Measurements from ENCODE around the gene ZDHHC11. TPM values are rescaled to one million over a fixed set of nuclear protein-coding genes. Genes with fewer than 3 reads are reported as not detected.
"Not testable (repeated sequence)": the region's sequence is repeated elsewhere in the genome, so short reads cannot be mapped to it uniquely, and the experiment has no call there.

The ZDHHC11 gene
- total RNA-seq, 4 donors from 2014 or later, result 1.1 to 7.0 (median 3.3) TPM

- Histone ChIP-seq H3K27me3 (no peaks in the 10 kb centered on the region), H3K27ac (no peak overlapping the region), H3K4me1 (peaks cover 0 to 12% (median 0%) of the 10 kb centered on the region in 3 donors), H3K9me3 (no peaks in the 10 kb centered on the region), H3K36me3 (no peaks in the 10 kb centered on the region), H3K4me3 (no peak overlapping the region)
- 64 to 79% methylated on average over 6 of the region's 6 CpGs for WGBS, 2 donors
- DNase-seq, result no peak
- intact Hi-C loops (cut with DNase I), result no loop called here
- TF ChIP-seq CTCF (IDR thresholded peaks at IDR 0.05) (no peak), POLR2A (IDR thresholded peaks at IDR 0.05) (no peak)
Measured at GRCh38 chr5:801472-801871, 49.3 kb downstream of the ZDHHC11 start.

GRCh38 chr5:801055-801454 lies 49.7 kb downstream of the ZDHHC11 start:
- intact Hi-C loops (cut with DNase I); H3K27ac ChIP-seq; H3K36me3 ChIP-seq; H3K4me3 ChIP-seq; H3K9me3 ChIP-seq; H3K27me3 ChIP-seq; DNase-seq: not testable (repeated sequence)
- H3K4me1 ChIP-seq, result peaks cover 0 to 12% (median 0%) of the 10 kb centered on the region in 3 donors
- WGBS, 2 donors, result 25 to 64% methylated on average over 4 of the region's 4 CpGs

GRCh38 chr5:798505-799138 lies 52.2 kb downstream of the ZDHHC11 start:
- intact Hi-C loops (cut with DNase I); H3K4me3 ChIP-seq; H3K36me3 ChIP-seq; H3K27me3 ChIP-seq; H3K9me3 ChIP-seq; H3K27ac ChIP-seq; DNase-seq: not testable (repeated sequence)
- peaks cover 0 to 12% (median 0%) of the 10 kb centered on the region in 3 donors for H3K4me1 ChIP-seq
- WGBS, 2 donors, result 69 to 70% methylated on average over 3 to 6 of the region's 6 CpGs

GRCh38 chr5:797986-798385 lies 52.8 kb downstream of the ZDHHC11 start:
- DNase-seq; H3K27ac ChIP-seq; H3K9me3 ChIP-seq; H3K36me3 ChIP-seq; H3K27me3 ChIP-seq; H3K4me3 ChIP-seq; intact Hi-C loops (cut with DNase I): not testable (repeated sequence)
- WGBS, 2 donors, result 83 to 95% methylated on average over 2 of the region's 4 CpGs
- H3K4me1 ChIP-seq, result peaks cover 0 to 12% (median 0%) of the 10 kb centered on the region in 3 donors

GRCh38 chr5:795873-796272 lies 54.9 kb downstream of the ZDHHC11 start:
- intact Hi-C loops (cut with DNase I); H3K4me3 ChIP-seq; H3K27ac ChIP-seq; H3K9me3 ChIP-seq; H3K27me3 ChIP-seq; DNase-seq; H3K36me3 ChIP-seq; H3K4me1 ChIP-seq: not testable (repeated sequence)
- 43% methylated on average over 1 of the region's 1 CpG; no CpG with 5 or more reads in 1 of the 2 donors for WGBS, 2 donors

- WGBS, 2 donors, result 80 to 86% methylated on average over 1 of the region's 1 CpG
- H3K27me3 ChIP-seq; H3K4me3 ChIP-seq; intact Hi-C loops (cut with DNase I); H3K36me3 ChIP-seq; H3K4me1 ChIP-seq; DNase-seq; H3K27ac ChIP-seq; H3K9me3 ChIP-seq: not testable (repeated sequence)
Measured at GRCh38 chr5:794948-795347, 55.8 kb downstream of the ZDHHC11 start.

- H3K9me3 ChIP-seq; H3K27ac ChIP-seq; DNase-seq; H3K27me3 ChIP-seq; intact Hi-C loops (cut with DNase I); H3K4me3 ChIP-seq; H3K36me3 ChIP-seq: not testable (repeated sequence)
- peaks cover 4 to 15% (median 8%) of the 10 kb centered on the region in 3 donors for H3K4me1 ChIP-seq
- 87 to 94% methylated on average over 9 to 10 of the region's 10 CpGs for WGBS, 2 donors
Measured at GRCh38 chr5:788703-789102, 62.1 kb downstream of the ZDHHC11 start.

- H3K9me3 ChIP-seq; H3K27ac ChIP-seq; intact Hi-C loops (cut with DNase I); DNase-seq; H3K4me3 ChIP-seq; H3K36me3 ChIP-seq; H3K27me3 ChIP-seq: not testable (repeated sequence)
- peaks cover 4 to 22% (median 14%) of the 10 kb centered on the region in 3 donors for H3K4me1 ChIP-seq
- 72 to 85% methylated on average over 3 to 4 of the region's 6 CpGs for WGBS, 2 donors
Measured at GRCh38 chr5:787857-788233, 62.9 kb downstream of the ZDHHC11 start.

- H3K27me3 ChIP-seq; H3K4me3 ChIP-seq; intact Hi-C loops (cut with DNase I); H3K27ac ChIP-seq; H3K36me3 ChIP-seq; H3K9me3 ChIP-seq; DNase-seq: not testable (repeated sequence)
- H3K4me1 ChIP-seq, result peaks cover 4 to 23% (median 14%) of the 10 kb centered on the region in 3 donors
- 85 to 93% methylated on average over 3 to 8 of the region's 18 CpGs for WGBS, 2 donors
Measured at GRCh38 chr5:787224-787856, 63.4 kb downstream of the ZDHHC11 start.

GRCh38 chr5:785181-785705 lies 65.5 kb downstream of the ZDHHC11 start:
- Histone ChIP-seq H3K27ac (peak overlapping the region in 3 of 4 donors; percentile 55 to 80 (median 79)), H3K4me3 (peak overlapping the region; percentile 60 to 75 (median 66)), H3K4me1 (peaks cover 4 to 23% (median 14%) of the 10 kb centered on the region in 3 donors)
- intact Hi-C loops (cut with DNase I); DNase-seq; H3K27me3 ChIP-seq; H3K36me3 ChIP-seq; H3K9me3 ChIP-seq: not testable (repeated sequence)
- WGBS, 2 donors, result no CpG with 5 or more reads among the region's 43 CpGs

Data from esophagus squamous epithelium (tissue), 5 donors.